Measurements from ENCODE around the gene ARHGAP42. TPM values are rescaled to one million over a fixed set of nuclear protein-coding genes. Genes with fewer than 3 reads are reported as not detected.

ARHGAP42 gene
- total and polyA plus RNA-seq, 2 donors: 6.0 to 24.4 TPM

DNA sequence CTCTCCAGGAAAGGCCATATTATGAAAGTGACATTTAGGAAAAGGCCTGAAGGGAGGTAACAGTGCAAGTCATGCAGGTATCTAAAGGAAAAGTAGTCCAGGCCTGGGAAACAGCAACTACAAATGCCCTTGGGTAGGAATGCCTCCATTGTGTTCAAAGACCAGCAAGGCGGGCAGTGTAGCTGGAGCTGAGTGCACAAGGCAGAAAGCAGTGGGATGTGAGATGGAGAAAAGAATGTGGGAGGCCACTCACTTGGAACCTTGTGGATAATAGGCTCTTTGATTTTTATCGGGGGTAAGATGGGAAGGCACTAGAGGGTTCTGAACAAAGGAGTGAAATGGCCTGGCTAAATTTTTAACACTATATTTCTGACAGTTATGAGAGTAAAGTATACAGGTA lies 253.9 kb downstream of the ARHGAP42 start:
- Histone ChIP-seq H3K4me1 (ENCODE audit: control insufficient read depth in 2 of 2, insufficient read depth in 2 of 2, low read length in 2 of 2) (no peaks in the 10 kb centered on the region), H3K36me3 (ENCODE audit: control insufficient read depth in 2 of 2, insufficient read depth in 2 of 2, low read length in 1 of 2) (no peaks in the 10 kb centered on the region), H3K27ac (ENCODE audit: low read depth in 1 of 2, low read length in 1 of 2) (no peak overlapping the region), H3K9me3 (ENCODE audit: control insufficient read depth in 2 of 2, insufficient read depth in 1 of 2, low read length in 1 of 2) (no peaks in the 10 kb centered on the region), H3K27me3 (ENCODE audit: control insufficient read depth in 2 of 2, insufficient read depth in 1 of 2, low read length in 1 of 2) (no peaks in the 10 kb centered on the region), H3K4me3 (ENCODE audit: low read length in 2 of 2) (no peak overlapping the region)
- DNase-seq (ENCODE audit: low read depth in 6 of 9, low spot score in 9 of 9): no peak
- 97% methylated on average over 2 of the region's 2 CpGs for WGBS

DNA sequence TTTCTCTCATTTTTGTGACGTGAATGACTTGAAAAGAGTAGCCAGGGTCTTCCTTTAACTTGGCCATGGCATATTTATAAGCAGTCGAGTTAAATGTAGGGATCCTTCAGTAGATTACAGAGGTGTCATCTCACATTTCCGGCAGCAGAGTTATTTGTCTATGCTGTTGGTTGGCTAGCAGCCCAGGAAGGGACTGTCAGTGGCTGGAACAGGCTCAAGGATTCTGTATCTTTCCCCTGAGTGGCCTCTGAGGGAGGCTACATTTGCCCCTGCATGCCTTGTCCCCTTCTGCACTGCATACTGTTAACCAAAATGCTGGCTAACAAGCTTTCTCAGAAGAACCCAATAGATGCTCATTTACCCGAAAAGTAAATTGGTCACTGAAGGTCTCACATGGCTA lies 254.9 kb downstream of the ARHGAP42 start:
- Histone ChIP-seq H3K4me3 (ENCODE audit: low read length in 2 of 2) (no peak overlapping the region), H3K27ac (ENCODE audit: low read depth in 1 of 2, low read length in 1 of 2) (no peak overlapping the region), H3K4me1 (ENCODE audit: control insufficient read depth in 2 of 2, insufficient read depth in 2 of 2, low read length in 2 of 2) (no peaks in the 10 kb centered on the region), H3K9me3 (ENCODE audit: control insufficient read depth in 2 of 2, insufficient read depth in 1 of 2, low read length in 1 of 2) (no peaks in the 10 kb centered on the region), H3K36me3 (ENCODE audit: control insufficient read depth in 2 of 2, insufficient read depth in 2 of 2, low read length in 1 of 2) (no peaks in the 10 kb centered on the region), H3K27me3 (ENCODE audit: control insufficient read depth in 2 of 2, insufficient read depth in 1 of 2, low read length in 1 of 2) (no peaks in the 10 kb centered on the region)
- WGBS: 91% methylated on average over 4 of the region's 4 CpGs
- DNase-seq (ENCODE audit: low read depth in 6 of 9, low spot score in 9 of 9): no peak

GRCh38 chr11:100948936-100949335 lies 261.8 kb downstream of the ARHGAP42 start:
- no peak overlapping the region for H3K4me3 ChIP-seq (ENCODE audit: low read length in 2 of 2)
- no peaks in the 10 kb centered on the region for H3K9me3 ChIP-seq (ENCODE audit: control insufficient read depth in 2 of 2, insufficient read depth in 1 of 2, low read length in 1 of 2)
- H3K4me1 ChIP-seq (ENCODE audit: control insufficient read depth in 2 of 2, insufficient read depth in 2 of 2, low read length in 2 of 2): no peaks in the 10 kb centered on the region
- WGBS: 90% methylated on average over 2 of the region's 2 CpGs
- H3K27ac ChIP-seq (ENCODE audit: low read depth in 1 of 2, low read length in 1 of 2): no peak overlapping the region
- no peak for DNase-seq (ENCODE audit: low read depth in 6 of 9, low spot score in 9 of 9)
- no peaks in the 10 kb centered on the region for H3K36me3 ChIP-seq (ENCODE audit: control insufficient read depth in 2 of 2, insufficient read depth in 2 of 2, low read length in 1 of 2)
- H3K27me3 ChIP-seq (ENCODE audit: control insufficient read depth in 2 of 2, insufficient read depth in 1 of 2, low read length in 1 of 2): no peaks in the 10 kb centered on the region

GRCh38 chr11:100949443-100949842 lies 262.4 kb downstream of the ARHGAP42 start:
- H3K27me3 ChIP-seq (ENCODE audit: control insufficient read depth in 2 of 2, insufficient read depth in 1 of 2, low read length in 1 of 2): no peaks in the 10 kb centered on the region
- DNase-seq (ENCODE audit: low read depth in 6 of 9, low spot score in 9 of 9): no peak
- H3K4me1 ChIP-seq (ENCODE audit: control insufficient read depth in 2 of 2, insufficient read depth in 2 of 2, low read length in 2 of 2): no peaks in the 10 kb centered on the region
- no peaks in the 10 kb centered on the region for H3K36me3 ChIP-seq (ENCODE audit: control insufficient read depth in 2 of 2, insufficient read depth in 2 of 2, low read length in 1 of 2)
- no peaks in the 10 kb centered on the region for H3K9me3 ChIP-seq (ENCODE audit: control insufficient read depth in 2 of 2, insufficient read depth in 1 of 2, low read length in 1 of 2)
- WGBS: 54% methylated on average over 2 of the region's 2 CpGs
- H3K27ac ChIP-seq (ENCODE audit: low read depth in 1 of 2, low read length in 1 of 2): no peak overlapping the region
- H3K4me3 ChIP-seq (ENCODE audit: low read length in 2 of 2): no peak overlapping the region

- no peaks in the 10 kb centered on the region for H3K36me3 ChIP-seq (ENCODE audit: control insufficient read depth in 2 of 2, insufficient read depth in 2 of 2, low read length in 1 of 2)
- no peaks in the 10 kb centered on the region for H3K4me1 ChIP-seq (ENCODE audit: control insufficient read depth in 2 of 2, insufficient read depth in 2 of 2, low read length in 2 of 2)
- WGBS: 96% methylated on average over 1 of the region's 1 CpG
- no peak overlapping the region for H3K4me3 ChIP-seq (ENCODE audit: low read length in 2 of 2)
- DNase-seq (ENCODE audit: low read depth in 6 of 9, low spot score in 9 of 9): no peak
- H3K27ac ChIP-seq (ENCODE audit: low read depth in 1 of 2, low read length in 1 of 2): no peak overlapping the region
- no peaks in the 10 kb centered on the region for H3K27me3 ChIP-seq (ENCODE audit: control insufficient read depth in 2 of 2, insufficient read depth in 1 of 2, low read length in 1 of 2)
- H3K9me3 ChIP-seq (ENCODE audit: control insufficient read depth in 2 of 2, insufficient read depth in 1 of 2, low read length in 1 of 2): no peaks in the 10 kb centered on the region
Observed at GRCh38 chr11:100955318-100955717, 268.2 kb downstream of the ARHGAP42 start.

DNA sequence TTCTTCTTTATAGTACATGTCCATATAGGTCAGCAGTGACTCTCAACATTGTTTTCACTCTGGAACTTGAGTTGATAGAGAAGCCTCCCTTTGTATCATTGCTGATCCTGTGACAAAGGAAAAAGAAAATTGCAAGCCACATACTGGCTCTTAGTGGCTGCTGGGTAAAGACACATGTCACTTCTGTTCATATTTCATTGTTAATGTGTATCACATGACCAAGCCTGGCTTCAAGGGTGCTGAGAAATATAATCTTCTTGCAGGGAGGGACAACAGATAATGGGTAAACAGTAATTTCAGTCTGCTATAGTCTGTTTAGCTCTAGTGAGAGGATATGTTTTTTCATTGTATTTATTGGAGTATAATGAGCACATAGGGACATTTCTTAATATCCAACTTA lies 269.3 kb downstream of the ARHGAP42 start:
- Histone ChIP-seq H3K27ac (ENCODE audit: low read depth in 1 of 2, low read length in 1 of 2) (no peak overlapping the region), H3K36me3 (ENCODE audit: control insufficient read depth in 2 of 2, insufficient read depth in 2 of 2, low read length in 1 of 2) (no peaks in the 10 kb centered on the region), H3K4me3 (ENCODE audit: low read length in 2 of 2) (no peak overlapping the region), H3K27me3 (ENCODE audit: control insufficient read depth in 2 of 2, insufficient read depth in 1 of 2, low read length in 1 of 2) (no peaks in the 10 kb centered on the region), H3K9me3 (ENCODE audit: control insufficient read depth in 2 of 2, insufficient read depth in 1 of 2, low read length in 1 of 2) (no peaks in the 10 kb centered on the region), H3K4me1 (ENCODE audit: control insufficient read depth in 2 of 2, insufficient read depth in 2 of 2, low read length in 2 of 2) (no peaks in the 10 kb centered on the region)
- no peak for DNase-seq (ENCODE audit: low read depth in 6 of 9, low spot score in 9 of 9)

DNA sequence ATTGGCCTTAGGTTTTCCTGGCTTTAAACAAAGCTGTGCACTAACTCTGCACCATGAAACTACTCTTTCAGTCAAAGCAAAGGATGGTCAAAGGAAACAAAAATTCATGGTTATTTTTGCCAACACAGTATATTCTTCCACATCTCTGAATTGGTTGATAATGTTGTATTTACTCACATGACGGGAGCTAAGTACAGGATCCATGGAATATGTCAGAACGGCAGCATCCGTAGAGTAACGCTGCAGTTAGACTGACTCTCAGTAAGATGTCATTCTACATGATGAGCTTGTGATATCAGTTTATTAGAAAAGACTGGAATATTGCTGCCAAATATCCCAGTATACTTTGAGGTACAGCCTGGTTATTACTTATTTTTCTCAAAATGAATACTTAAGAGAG lies 270.4 kb downstream of the ARHGAP42 start:
- 73% methylated on average over 4 of the region's 4 CpGs for WGBS
- no peak overlapping the region for H3K27ac ChIP-seq (ENCODE audit: low read depth in 1 of 2, low read length in 1 of 2)
- no peak for DNase-seq (ENCODE audit: low read depth in 6 of 9, low spot score in 9 of 9)
- no peaks in the 10 kb centered on the region for H3K27me3 ChIP-seq (ENCODE audit: control insufficient read depth in 2 of 2, insufficient read depth in 1 of 2, low read length in 1 of 2)
- no peaks in the 10 kb centered on the region for H3K9me3 ChIP-seq (ENCODE audit: control insufficient read depth in 2 of 2, insufficient read depth in 1 of 2, low read length in 1 of 2)
- H3K36me3 ChIP-seq (ENCODE audit: control insufficient read depth in 2 of 2, insufficient read depth in 2 of 2, low read length in 1 of 2): no peaks in the 10 kb centered on the region
- H3K4me1 ChIP-seq (ENCODE audit: control insufficient read depth in 2 of 2, insufficient read depth in 2 of 2, low read length in 2 of 2): no peaks in the 10 kb centered on the region
- H3K4me3 ChIP-seq (ENCODE audit: low read length in 2 of 2): no peak overlapping the region

DNA sequence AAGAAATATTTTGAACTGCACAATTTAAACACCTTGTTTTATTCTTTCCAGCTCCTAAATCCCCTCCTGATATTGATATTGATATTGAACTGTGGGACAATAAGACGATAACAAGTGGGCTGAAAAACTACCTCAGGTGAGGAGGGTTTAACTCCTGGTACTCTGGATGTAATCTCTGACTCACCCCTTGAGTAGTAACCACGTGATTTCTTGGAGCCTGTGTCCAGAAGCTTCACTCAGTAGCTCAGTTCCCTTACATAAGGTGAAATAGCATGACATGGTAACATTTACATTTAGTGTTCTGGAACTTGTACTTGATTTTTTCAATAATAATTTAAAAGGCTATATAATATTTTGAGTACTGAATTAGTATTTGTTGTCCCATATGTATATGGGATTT lies 274.5 kb downstream of the ARHGAP42 start:
- no peak for DNase-seq (ENCODE audit: low read depth in 6 of 9, low spot score in 9 of 9)
- Histone ChIP-seq H3K36me3 (ENCODE audit: control insufficient read depth in 2 of 2, insufficient read depth in 2 of 2, low read length in 1 of 2) (no peaks in the 10 kb centered on the region), H3K9me3 (ENCODE audit: control insufficient read depth in 2 of 2, insufficient read depth in 1 of 2, low read length in 1 of 2) (no peaks in the 10 kb centered on the region), H3K4me3 (ENCODE audit: low read length in 2 of 2) (no peak overlapping the region), H3K27me3 (ENCODE audit: control insufficient read depth in 2 of 2, insufficient read depth in 1 of 2, low read length in 1 of 2) (no peaks in the 10 kb centered on the region), H3K27ac (ENCODE audit: low read depth in 1 of 2, low read length in 1 of 2) (no peak overlapping the region), H3K4me1 (ENCODE audit: control insufficient read depth in 2 of 2, insufficient read depth in 2 of 2, low read length in 2 of 2) (no peaks in the 10 kb centered on the region)
- 87% methylated on average over 2 of the region's 2 CpGs for WGBS

DNA sequence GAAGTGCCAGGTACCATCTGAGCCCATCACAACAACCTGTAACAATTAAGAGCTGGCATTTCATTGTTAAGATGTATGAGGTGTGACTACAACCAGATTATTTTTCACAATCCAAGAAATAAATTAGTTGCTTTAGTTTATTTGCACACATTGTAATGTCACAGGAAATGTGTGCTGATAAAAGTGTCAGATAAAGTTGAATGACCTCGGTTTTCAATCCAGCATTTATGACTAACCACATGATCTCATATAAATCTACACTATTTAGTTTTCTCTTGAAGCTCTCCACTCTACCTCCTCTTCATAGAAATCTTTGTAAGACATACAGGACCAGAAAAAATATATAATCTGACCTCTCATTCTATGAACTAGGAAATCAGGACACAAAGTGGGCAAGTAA lies 276.3 kb downstream of the ARHGAP42 start:
- H3K27ac ChIP-seq (ENCODE audit: low read depth in 1 of 2, low read length in 1 of 2): no peak overlapping the region
- DNase-seq (ENCODE audit: low read depth in 6 of 9, low spot score in 9 of 9): no peak
- H3K36me3 ChIP-seq (ENCODE audit: control insufficient read depth in 2 of 2, insufficient read depth in 2 of 2, low read length in 1 of 2): no peaks in the 10 kb centered on the region
- no peaks in the 10 kb centered on the region for H3K4me1 ChIP-seq (ENCODE audit: control insufficient read depth in 2 of 2, insufficient read depth in 2 of 2, low read length in 2 of 2)
- no peaks in the 10 kb centered on the region for H3K27me3 ChIP-seq (ENCODE audit: control insufficient read depth in 2 of 2, insufficient read depth in 1 of 2, low read length in 1 of 2)
- H3K4me3 ChIP-seq (ENCODE audit: low read length in 2 of 2): no peak overlapping the region
- WGBS: 4% methylated on average over 1 of the region's 1 CpG
- H3K9me3 ChIP-seq (ENCODE audit: control insufficient read depth in 2 of 2, insufficient read depth in 1 of 2, low read length in 1 of 2): no peaks in the 10 kb centered on the region

GRCh38 chr11:100964435-100964834 lies 277.3 kb downstream of the ARHGAP42 start:
- no peaks in the 10 kb centered on the region for H3K4me1 ChIP-seq (ENCODE audit: control insufficient read depth in 2 of 2, insufficient read depth in 2 of 2, low read length in 2 of 2)
- H3K27ac ChIP-seq (ENCODE audit: low read depth in 1 of 2, low read length in 1 of 2): peak overlapping the region in 1 of 2 donors; percentile 10
- H3K4me3 ChIP-seq (ENCODE audit: low read length in 2 of 2): no peak overlapping the region
- no peaks in the 10 kb centered on the region for H3K9me3 ChIP-seq (ENCODE audit: control insufficient read depth in 2 of 2, insufficient read depth in 1 of 2, low read length in 1 of 2)
- no peaks in the 10 kb centered on the region for H3K27me3 ChIP-seq (ENCODE audit: control insufficient read depth in 2 of 2, insufficient read depth in 1 of 2, low read length in 1 of 2)
- 94% methylated on average over 3 of the region's 3 CpGs for WGBS
- DNase-seq (ENCODE audit: low read depth in 6 of 9, low spot score in 9 of 9): peak in 1 of 9 donors; percentile 13
- H3K36me3 ChIP-seq (ENCODE audit: control insufficient read depth in 2 of 2, insufficient read depth in 2 of 2, low read length in 1 of 2): no peaks in the 10 kb centered on the region
